Aorta (tissue), 5 donors: ENCODE data around the gene NTM. TPM values are rescaled to one million over a fixed set of nuclear protein-coding genes. Genes with fewer than 3 reads are reported as not detected.

Experiments
- ATAC-seq: fragments of 200-7000 bp; cut with Tn5 transposase; one replicate; pipeline ENCODE4 v1.9.1; 2022; ENCODE audit warnings: moderate library complexity; ENCODE audit not compliant: low FRiP score
- DNase-seq, 2 donors: peaks; one replicate each; pipeline ENCODE4 v3.0.0-alpha.2; 2020
- H3K27ac ChIP-seq, 2 donors: one replicate each; pipeline ENCODE4 v1.5.1; 2013; ENCODE audit warnings: low read length in 2 of 2, mild to moderate bottlenecking in 2 of 2, moderate library complexity in 2 of 2, control low read depth in 1 of 2, inconsistent platforms in 1 of 2, low read depth in 1 of 2
- H3K27me3 ChIP-seq, 2 donors: one replicate each; pipeline ENCODE4 v1.6.1; 2013; ENCODE audit warnings: control low read depth in 1 of 2, low read length in 1 of 2, mild to moderate bottlenecking in 1 of 2, moderate library complexity in 1 of 2; ENCODE audit not compliant: insufficient read depth in 2 of 2, control insufficient read depth in 1 of 2
- H3K36me3 ChIP-seq, 2 donors: one replicate each; pipeline ENCODE4 v1.6.1; 2013; ENCODE audit warnings: control low read depth in 1 of 2, low read length in 1 of 2, mild to moderate bottlenecking in 1 of 2; ENCODE audit not compliant: insufficient read depth in 2 of 2, control insufficient read depth in 1 of 2
- H3K4me1 ChIP-seq, 2 donors: one replicate each; pipeline ENCODE4 v1.6.1; 2013; ENCODE audit warnings: low read length in 2 of 2, control low read depth in 1 of 2, mild to moderate bottlenecking in 1 of 2, moderate library complexity in 1 of 2; ENCODE audit not compliant: insufficient read depth in 2 of 2, control insufficient read depth in 1 of 2
- H3K4me3 ChIP-seq, 2 donors: one replicate each; pipeline ENCODE4 v1.5.1; 2013; ENCODE audit warnings: low read length in 2 of 2, control low read depth in 1 of 2, mild to moderate bottlenecking in 1 of 2
- H3K9me3 ChIP-seq: one replicate; pipeline ENCODE4 v1.6.1; 2013; ENCODE audit warnings: mild to moderate bottlenecking, low read length; ENCODE audit not compliant: control insufficient read depth
- WGBS, 2 donors: extraction: QIAGEN DNeasy Blood & Tissue Kit; methylation state at CpG; one replicate each; pipeline ENCODE4 v1.1.7; 2013; 5-methylcytosine and 5-hydroxymethylcytosine counted together
- intact Hi-C, 2 donors: fragments of 100-400 bp; cut with DNase I; formaldehyde crosslinking; loops; one replicate each; pipeline versions ENCODE4 v1.14.2 to v1.15.0; 2022
- polyA plus RNA-seq, 2 donors: library from polyadenylated mRNA; stranded (reverse); fragments of 200-250 nt; gene quantifications; one replicate each; pipeline ENCODE4 v1.2.3, GENCODE V29; 2013
- total RNA-seq, 2 donors: library from RNA; stranded (reverse); fragmentation: NEBNext Ultra II Directional; extraction: Animal tissue kit (Norgen Biotek cat#: 25700); gene quantifications; one replicate each; pipeline ENCODE4 v1.2.1, GENCODE V29; 2021
- donor health status: healthy with polysubstance abuse.
- donor health status: Bipolar disorder and iron deficiency.
- donor health status: DM: no; HTN: no; CAD: no.
- donor health status: DM: no; HTN: no; CAD: no.
- donor health status: DM: yes; HTN: yes; CAD: no.

NTM gene
- total and polyA plus RNA-seq, 4 donors = 0.28 to 5.3 (median 1.9) TPM; not detected in 1

- no peaks in the 10 kb centered on the region for H3K36me3 ChIP-seq
- H3K4me3 ChIP-seq = no peak overlapping the region
- intact Hi-C loops = no loop called here
- 85 to 88% methylated on average over 2 of the region's 2 CpGs for WGBS, 2 donors
- H3K27me3 ChIP-seq = no peaks in the 10 kb centered on the region
- H3K27ac ChIP-seq = no peak overlapping the region
- peaks cover 1% of the 10 kb centered on the region for H3K9me3 ChIP-seq
- H3K4me1 ChIP-seq = no peaks in the 10 kb centered on the region
- no peak for DNase-seq
- ATAC-seq = no peak
Observed at GRCh38 chr11:132222345-132222744, 851.9 kb downstream of the NTM start.

- Histone ChIP-seq H3K36me3 (no peaks in the 10 kb centered on the region), H3K9me3 (peaks cover 1% of the 10 kb centered on the region), H3K27ac (no peak overlapping the region), H3K4me1 (no peaks in the 10 kb centered on the region), H3K4me3 (no peak overlapping the region), H3K27me3 (no peaks in the 10 kb centered on the region)
- DNase-seq (no peak), ATAC-seq (no peak)
- 82 to 84% methylated on average over 4 of the region's 4 CpGs for WGBS, 2 donors
- intact Hi-C loops = no loop called here
Observed at GRCh38 chr11:132226522-132226921, 856.1 kb downstream of the NTM start.

- no peak for ATAC-seq
- intact Hi-C loops = no loop called here
- Histone ChIP-seq H3K36me3 (no peaks in the 10 kb centered on the region), H3K27me3 (no peaks in the 10 kb centered on the region), H3K27ac (no peak overlapping the region), H3K4me3 (no peak overlapping the region), H3K9me3 (no peaks in the 10 kb centered on the region), H3K4me1 (no peaks in the 10 kb centered on the region)
- DNase-seq = no peak
- WGBS, 2 donors = 83 to 85% methylated on average over 11 of the region's 11 CpGs
Observed at GRCh38 chr11:132228746-132229325, 858.4 kb downstream of the NTM start.

GRCh38 chr11:132231656-132232347, 861.4 kb downstream of the NTM start:
- ATAC-seq = no peak

GRCh38 chr11:132234878-132235277, 864.5 kb downstream of the NTM start:
- intact Hi-C loops = no loop called here
- H3K9me3 ChIP-seq = peaks cover 2% of the 10 kb centered on the region
- H3K27ac ChIP-seq = no peak overlapping the region
- no peaks in the 10 kb centered on the region for H3K27me3 ChIP-seq
- H3K4me1 ChIP-seq = no peaks in the 10 kb centered on the region
- H3K4me3 ChIP-seq = no peak overlapping the region
- DNase-seq (no peak), ATAC-seq (no peak)
- no peaks in the 10 kb centered on the region for H3K36me3 ChIP-seq
- WGBS, 2 donors = 77 to 84% methylated on average over 4 of the region's 4 CpGs

More at GRCh38 chr11:132231656-132232347, 861.4 kb downstream of the NTM start:
- intact Hi-C loops = no loop called here
- no peaks in the 10 kb centered on the region for H3K36me3 ChIP-seq
- H3K4me1 ChIP-seq = no peaks in the 10 kb centered on the region
- no peak overlapping the region for H3K27ac ChIP-seq
- no peaks in the 10 kb centered on the region for H3K27me3 ChIP-seq
- H3K4me3 ChIP-seq = no peak overlapping the region
- no peaks in the 10 kb centered on the region for H3K9me3 ChIP-seq
- no peak for DNase-seq
- 50 to 52% methylated on average over 13 of the region's 13 CpGs for WGBS, 2 donors

- H3K4me3 ChIP-seq = no peak overlapping the region
- no peaks in the 10 kb centered on the region for H3K4me1 ChIP-seq
- no peak overlapping the region for H3K27ac ChIP-seq
- DNase-seq = no peak
- no peaks in the 10 kb centered on the region for H3K36me3 ChIP-seq
- WGBS, 2 donors = 79 to 85% methylated on average over 9 of the region's 9 CpGs
- H3K27me3 ChIP-seq = no peaks in the 10 kb centered on the region
- peaks cover 2% of the 10 kb centered on the region for H3K9me3 ChIP-seq
- ATAC-seq = no peak
- intact Hi-C loops = no loop called here
Observed at GRCh38 chr11:132237781-132238180, 867.4 kb downstream of the NTM start.

- DNase-seq = no peak
- Histone ChIP-seq H3K36me3 (no peaks in the 10 kb centered on the region), H3K27ac (no peak overlapping the region), H3K9me3 (peaks cover 2% of the 10 kb centered on the region), H3K4me3 (no peak overlapping the region), H3K4me1 (no peaks in the 10 kb centered on the region), H3K27me3 (no peaks in the 10 kb centered on the region)
- 70 to 71% methylated on average over 7 of the region's 7 CpGs for WGBS, 2 donors
- intact Hi-C loops = no loop called here
- ATAC-seq = no peak
Observed at GRCh38 chr11:132238331-132238866, 868.0 kb downstream of the NTM start.

- Histone ChIP-seq H3K4me1 (no peaks in the 10 kb centered on the region), H3K27ac (no peak overlapping the region), H3K27me3 (no peaks in the 10 kb centered on the region), H3K36me3 (no peaks in the 10 kb centered on the region), H3K4me3 (no peak overlapping the region), H3K9me3 (peaks cover 2% of the 10 kb centered on the region)
- ATAC-seq = no peak
- intact Hi-C loops = no loop called here
- no peak for DNase-seq
- WGBS, 2 donors = 81 to 84% methylated on average over 5 of the region's 5 CpGs
Observed at GRCh38 chr11:132240374-132240773, 870.0 kb downstream of the NTM start.

GRCh38 chr11:132242632-132243031, 872.2 kb downstream of the NTM start:
- 56 to 60% methylated on average over 5 of the region's 5 CpGs for WGBS, 2 donors
- no peak for ATAC-seq
- Histone ChIP-seq H3K4me3 (no peak overlapping the region), H3K27ac (no peak overlapping the region), H3K4me1 (no peaks in the 10 kb centered on the region), H3K9me3 (no peaks in the 10 kb centered on the region), H3K36me3 (no peaks in the 10 kb centered on the region), H3K27me3 (no peaks in the 10 kb centered on the region)
- DNase-seq = no peak
- intact Hi-C loops = no loop called here
